H54 (cell line): ENCODE results near the gene LRP2.
"Not testable (repeated sequence)": the region's sequence is repeated elsewhere in the genome, so short reads cannot be mapped to it uniquely, and the experiment has no call there.

Source experiments
- DNase-seq: peaks from one replicate; pipeline ENCODE4 v3.0.0; 2011; ENCODE audit warnings: low spot score, mixed read lengths; ENCODE audit not compliant: insufficient read length
- FAIRE-seq: peaks from 3 replicates; lab custom pipeline; 2011; peaks lifted over from hg19 to GRCh38; lab: Jason Lieb, UNC
- POLR2A ChIP-seq: IDR thresholded peaks from 2 replicates; pipeline ENCODE4 v1.6.1; 2011; ENCODE audit warnings: low read depth, mild to moderate bottlenecking, low read length

LRP2 gene

GRCh38 chr2:169362118-169362893 is at the start of gene LRP2:
Gene LRP2, minus strand, starts transcription at chr2:169362534. Its CDS starts 135 bp downstream, at chr2:169362399.
- FAIRE-seq (no peak), DNase-seq (no peak)
- no peak for TF ChIP-seq POLR2A

- no peak for FAIRE-seq
- TF ChIP-seq POLR2A: no peak
Measured at GRCh38 chr2:169406891-169407290, 44.6 kb upstream of the LRP2 start.

GRCh38 chr2:169399491-169399890 is 37.2 kb upstream of the LRP2 start:
- FAIRE-seq: not testable (repeated sequence)

More at GRCh38 chr2:169406891-169407290, 44.6 kb upstream of the LRP2 start:
- DNase-seq: no peak

GRCh38 chr2:169397697-169398096 is 35.4 kb upstream of the LRP2 start:
- DNase-seq (no peak), FAIRE-seq (no peak)
- no peak for TF ChIP-seq POLR2A

More at GRCh38 chr2:169399491-169399890, 37.2 kb upstream of the LRP2 start:
- not testable (repeated sequence) for DNase-seq

- DNase-seq: no peak
- no peak for FAIRE-seq
- TF ChIP-seq POLR2A: no peak
Measured at GRCh38 chr2:169395821-169396374, 33.6 kb upstream of the LRP2 start.

- FAIRE-seq: no peak
Measured at GRCh38 chr2:169393068-169393590, 30.8 kb upstream of the LRP2 start.

GRCh38 chr2:169391236-169391635 is 28.9 kb upstream of the LRP2 start:
- FAIRE-seq (no peak), DNase-seq (no peak)
- no peak for TF ChIP-seq POLR2A

More at GRCh38 chr2:169393068-169393590, 30.8 kb upstream of the LRP2 start:
- no peak for TF ChIP-seq POLR2A
- DNase-seq: no peak

- DNase-seq (no peak), FAIRE-seq (no peak)
- no peak for TF ChIP-seq POLR2A
Measured at GRCh38 chr2:169388161-169388560, 25.8 kb upstream of the LRP2 start.

- no peak for DNase-seq
- TF ChIP-seq POLR2A: no peak
- FAIRE-seq: no peak
Measured at GRCh38 chr2:169386722-169387121, 24.4 kb upstream of the LRP2 start.

GRCh38 chr2:169384816-169385215 is 22.5 kb upstream of the LRP2 start:
- FAIRE-seq: no peak
- no peak for DNase-seq
- TF ChIP-seq POLR2A: no peak

- FAIRE-seq: no peak
- no peak for DNase-seq
- TF ChIP-seq POLR2A: no peak
Measured at GRCh38 chr2:169372561-169372960, 10.2 kb upstream of the LRP2 start.

GRCh38 chr2:169366066-169366465 is 3.7 kb upstream of the LRP2 start:
- FAIRE-seq (no peak), DNase-seq (no peak)
- TF ChIP-seq POLR2A: no peak

GRCh38 chr2:169365029-169365480 is 2.7 kb upstream of the LRP2 start:
- DNase-seq (no peak), FAIRE-seq (no peak)

GRCh38 chr2:169363560-169364150 is 1.3 kb upstream of the LRP2 start:
- no peak for TF ChIP-seq POLR2A
- FAIRE-seq: no peak
- no peak for DNase-seq

More at GRCh38 chr2:169365029-169365480, 2.7 kb upstream of the LRP2 start:
- no peak for TF ChIP-seq POLR2A
